ENCODE measurements around the gene STAT3. TPM values are rescaled to one million over a fixed set of nuclear protein-coding genes. Genes with fewer than 3 reads are reported as not detected.
A peak's percentile ranks its signal among the peaks of the same experiment; 100 is the strongest.
"Not testable (repeated sequence)": the region's sequence is repeated elsewhere in the genome, so short reads cannot be mapped to it uniquely, and the experiment has no call there.

Gene STAT3
- total RNA-seq, 2 donors from 2014 or later: 189 to 505 TPM

DNA sequence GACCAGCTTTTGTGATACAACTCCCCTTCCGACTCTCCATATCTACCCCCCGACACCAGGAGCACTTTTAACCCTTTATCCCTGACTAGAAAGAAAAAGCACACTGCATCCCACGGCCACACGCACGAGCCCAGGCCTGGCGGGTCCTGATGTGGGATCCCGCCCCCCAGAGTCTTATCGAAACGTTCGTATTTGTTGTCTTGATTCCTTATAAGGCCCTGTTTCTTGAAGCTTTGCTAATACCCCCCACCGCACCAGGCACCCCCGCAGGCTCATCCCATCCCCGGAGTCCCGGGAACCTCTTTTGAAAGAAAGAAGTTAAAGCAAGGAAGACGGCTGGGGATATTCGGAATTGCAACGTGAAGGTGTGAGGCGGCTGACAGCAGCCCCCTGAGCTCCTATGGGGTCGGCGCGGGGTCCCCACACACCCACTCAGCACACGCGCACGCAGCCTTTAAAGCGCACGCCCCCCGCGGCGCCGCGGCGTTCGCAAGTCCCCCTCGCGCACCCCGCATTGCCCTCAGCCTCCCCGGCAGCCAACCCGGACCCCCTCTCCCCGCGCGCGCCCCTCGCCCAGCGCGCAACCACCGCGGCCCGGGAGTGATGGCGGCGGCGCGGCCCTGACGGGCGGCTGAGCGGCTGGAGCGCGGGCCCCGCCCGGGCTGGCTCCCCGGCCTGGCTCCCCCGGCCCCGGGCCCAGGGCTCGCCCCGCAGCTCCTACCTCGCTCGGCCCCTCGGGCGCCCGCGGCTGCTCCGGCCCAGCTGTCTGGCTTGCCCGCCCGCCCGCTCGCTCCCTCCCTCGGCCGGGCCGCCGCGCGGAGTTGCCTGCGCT, 112.5 kb downstream of the STAT3 start:
- peaks cover 19 to 28% of the 10 kb centered on the region in 2 donors for H3K36me3 Mint-ChIP-seq
- DNase-seq (ENCODE audit: low spot score in 2 of 2): no peak
- H3K27ac Mint-ChIP-seq: peak overlapping the region; percentile 88 to 97
- H3K9me3 Mint-ChIP-seq: no peaks in the 10 kb centered on the region
- ATAC-seq: peak; percentile 45 to 59

DNA sequence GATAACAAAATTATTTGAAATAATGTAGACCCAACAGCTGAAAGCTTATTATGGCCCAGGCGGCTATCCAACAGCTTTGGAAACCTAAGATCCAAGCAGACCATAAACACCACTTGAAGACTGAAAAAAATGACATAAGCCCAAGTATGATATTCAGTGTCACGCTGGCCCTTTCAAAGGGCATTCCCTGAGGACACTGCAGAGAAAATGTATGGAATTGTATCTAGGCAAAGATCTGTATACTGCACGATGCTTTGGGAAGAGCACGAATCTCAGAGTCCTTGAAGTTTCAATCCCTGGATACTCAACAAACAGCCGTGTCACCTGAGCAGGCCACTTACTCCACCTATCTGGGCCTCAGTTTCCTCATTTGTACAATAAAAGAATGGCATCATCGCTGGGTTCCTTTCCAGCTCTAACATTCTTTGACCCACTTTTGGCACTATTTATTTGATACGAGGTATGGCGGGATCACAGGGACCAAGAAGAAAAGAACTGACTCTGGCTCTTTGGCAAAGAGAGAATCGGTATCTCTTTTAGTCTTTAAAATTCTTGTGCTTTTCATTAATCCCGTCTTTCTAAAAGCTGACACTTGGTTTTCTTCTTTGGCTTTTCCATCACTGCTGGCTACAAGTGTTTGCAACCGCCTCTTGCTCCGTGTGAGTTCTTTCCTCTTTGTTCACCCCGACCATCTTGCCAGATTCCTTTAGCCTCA, 113.3 kb downstream of the STAT3 start:
- no peak for ATAC-seq
- DNase-seq (ENCODE audit: low spot score in 2 of 2): no peak
- peak overlapping the region; percentile 88 to 97 for H3K27ac Mint-ChIP-seq
- peaks cover 19 to 28% of the 10 kb centered on the region in 2 donors for H3K36me3 Mint-ChIP-seq
- H3K9me3 Mint-ChIP-seq: no peaks in the 10 kb centered on the region

GRCh38 chr17:42274253-42274542, 114.0 kb downstream of the STAT3 start:
- Mint-ChIP-seq H3K36me3 (peaks cover 19 to 32% of the 10 kb centered on the region in 2 donors), H3K27ac (peak overlapping the region; percentile 88), H3K9me3 (no peaks in the 10 kb centered on the region)
- DNase-seq (ENCODE audit: low spot score in 2 of 2): no peak
- no peak for ATAC-seq

DNA sequence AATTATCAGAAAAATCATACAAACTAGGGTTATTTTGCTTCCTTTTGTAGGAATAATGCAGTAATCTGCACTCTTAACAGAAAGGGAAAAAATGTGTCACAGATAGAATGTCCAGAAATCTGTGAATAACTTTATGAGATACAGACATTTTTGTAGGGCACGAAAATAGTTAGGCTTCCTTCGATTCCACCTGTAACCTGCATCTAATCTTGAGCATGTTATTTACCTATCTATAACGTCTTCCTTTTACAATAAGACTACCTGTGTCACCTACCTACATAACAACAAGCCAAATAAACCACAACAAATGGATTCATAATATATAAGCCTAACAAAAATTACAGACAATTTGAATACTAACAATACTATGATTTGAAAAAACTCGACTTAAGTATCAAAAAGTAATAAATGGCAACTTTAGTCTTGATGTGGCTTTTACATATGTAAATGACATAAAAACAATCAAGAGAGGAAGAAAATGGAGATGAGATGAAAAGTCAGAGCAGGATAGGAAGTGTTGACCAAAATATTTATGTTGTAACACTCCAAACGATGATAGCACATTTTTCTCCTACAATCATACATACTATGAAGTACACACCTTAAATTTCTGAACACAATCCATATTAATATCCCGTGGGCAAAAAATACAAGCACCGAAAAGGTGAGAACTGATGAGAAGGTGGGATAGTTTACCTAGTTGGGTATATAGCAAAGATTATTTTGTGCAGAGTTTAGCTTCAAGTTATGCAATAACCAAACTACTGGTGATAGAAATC, 114.6 kb downstream of the STAT3 start:
- H3K27ac Mint-ChIP-seq: peak overlapping the region; percentile 65 to 88
- no peak for DNase-seq (ENCODE audit: low spot score in 2 of 2)
- H3K9me3 Mint-ChIP-seq: no peaks in the 10 kb centered on the region
- no peak for ATAC-seq
- peaks cover 19 to 33% of the 10 kb centered on the region in 2 donors for H3K36me3 Mint-ChIP-seq

DNA sequence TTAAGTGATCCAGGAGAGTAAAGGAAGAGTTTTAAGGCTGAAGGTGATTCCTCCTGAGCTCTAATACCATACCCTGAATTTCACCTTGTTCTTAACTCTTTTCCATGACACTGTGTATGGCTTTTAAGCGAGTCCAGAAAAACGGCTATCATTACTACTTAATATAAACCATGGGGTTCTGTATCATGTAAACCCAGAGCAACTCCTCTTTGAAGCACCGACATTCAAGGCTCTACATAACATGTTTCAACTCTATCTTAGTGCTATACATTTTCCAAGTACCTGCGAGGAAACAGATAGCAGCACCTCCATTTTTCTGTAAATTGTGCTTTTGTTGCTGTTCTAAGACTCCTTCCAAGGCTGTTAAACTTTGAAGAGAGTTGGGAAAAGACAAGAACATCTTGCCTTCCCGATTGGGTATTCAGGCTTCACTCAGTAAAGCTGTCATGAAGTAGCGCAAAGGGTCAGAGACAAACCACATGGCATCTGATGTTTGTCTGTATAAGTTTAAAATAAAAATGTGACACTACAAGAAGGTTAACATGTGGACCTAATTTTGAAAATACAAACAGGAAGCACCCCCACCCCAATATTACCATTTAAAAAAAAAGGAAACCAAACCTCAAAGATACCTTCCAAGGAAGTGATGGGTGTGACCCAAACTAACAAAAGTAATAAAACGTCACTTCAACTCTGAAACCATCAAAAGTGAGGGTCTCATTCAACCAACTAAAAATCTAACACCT, 115.9 kb downstream of the STAT3 start:
- H3K9me3 Mint-ChIP-seq: no peaks in the 10 kb centered on the region
- no peak for ATAC-seq
- peak overlapping the region; percentile 88 to 97 for H3K27ac Mint-ChIP-seq
- H3K36me3 Mint-ChIP-seq: peaks cover 19 to 27% of the 10 kb centered on the region in 2 donors
- no peak for DNase-seq (ENCODE audit: low spot score in 2 of 2)

DNA sequence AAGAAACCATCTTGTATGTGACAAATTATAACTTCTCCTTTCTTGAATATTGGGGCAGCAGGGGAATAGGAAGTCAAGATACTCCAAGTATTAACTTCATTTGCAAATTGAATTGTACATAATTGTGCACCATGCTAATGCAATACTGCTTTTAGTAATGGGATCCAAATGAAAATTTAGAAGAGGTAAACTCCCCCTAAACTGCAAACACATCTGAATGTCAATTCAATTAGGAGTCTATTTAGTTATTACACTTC, 116.5 kb downstream of the STAT3 start:
- no peak for ATAC-seq
- DNase-seq (ENCODE audit: low spot score in 2 of 2): no peak
- Mint-ChIP-seq H3K27ac (peak overlapping the region; percentile 88 to 97), H3K36me3 (peaks cover 19 to 32% of the 10 kb centered on the region in 2 donors), H3K9me3 (no peaks in the 10 kb centered on the region)

DNA sequence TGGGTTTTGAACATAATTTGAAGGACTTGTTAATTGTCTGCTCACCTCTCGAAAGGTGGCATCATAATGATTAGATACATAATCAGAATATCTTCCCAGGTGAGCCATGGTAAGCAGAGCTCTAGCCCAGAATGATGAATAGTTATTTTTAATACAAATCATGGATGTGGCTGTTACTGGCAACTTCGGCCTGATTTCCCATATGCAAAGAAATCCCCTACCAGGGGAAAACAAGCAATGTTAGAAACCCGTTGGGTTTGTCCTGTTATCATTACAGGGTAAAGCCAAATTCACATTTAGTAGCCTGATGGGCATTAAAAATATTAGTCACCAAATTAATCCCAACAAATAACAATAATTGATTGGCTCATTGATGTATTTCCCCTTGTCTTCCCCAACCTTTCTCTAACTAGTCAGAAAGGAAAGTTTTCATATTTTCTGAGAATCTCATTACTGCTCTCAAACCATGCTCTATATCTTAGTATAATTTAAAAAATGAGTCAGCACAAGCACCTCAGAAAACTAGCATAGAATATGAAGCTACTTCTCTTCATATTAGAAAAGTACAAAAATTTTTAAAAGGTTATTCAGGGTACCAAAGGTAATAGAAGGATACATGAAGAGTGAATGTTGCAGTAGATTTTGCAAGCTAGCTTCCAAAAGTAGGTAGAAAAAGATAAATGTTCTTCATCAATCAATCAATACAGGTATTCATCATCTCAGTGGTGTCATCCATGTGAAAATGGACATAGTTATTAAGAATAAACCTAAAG, 117.0 kb downstream of the STAT3 start:
- ATAC-seq: peak; percentile 21 to 39

GRCh38 chr17:42270596-42270995, 117.6 kb downstream of the STAT3 start:
- peak overlapping the region; percentile 88 to 97 for H3K27ac Mint-ChIP-seq
- ATAC-seq: no peak
- no peaks in the 10 kb centered on the region for H3K9me3 Mint-ChIP-seq
- peaks cover 18 to 35% of the 10 kb centered on the region in 2 donors for H3K36me3 Mint-ChIP-seq
- DNase-seq (ENCODE audit: low spot score in 2 of 2): no peak

More for the DNA sequence above, 117.0 kb downstream of the STAT3 start:
- DNase-seq (ENCODE audit: low spot score in 2 of 2): no peak
- Mint-ChIP-seq H3K36me3 (peaks cover 19 to 36% of the 10 kb centered on the region in 2 donors), H3K27ac (peak overlapping the region; percentile 88 to 97), H3K9me3 (no peaks in the 10 kb centered on the region)

- no peaks in the 10 kb centered on the region for H3K9me3 Mint-ChIP-seq
- H3K27ac Mint-ChIP-seq: peak overlapping the region; percentile 88 to 97
- DNase-seq (ENCODE audit: low spot score in 2 of 2) (no peak), ATAC-seq (no peak)
- peaks cover 13 to 35% of the 10 kb centered on the region in 2 donors for H3K36me3 Mint-ChIP-seq
Observed at GRCh38 chr17:42270170-42270535, 118.1 kb downstream of the STAT3 start.

GRCh38 chr17:42268236-42268635, 120.0 kb downstream of the STAT3 start:
- H3K36me3 Mint-ChIP-seq: peaks cover 0 to 20% of the 10 kb centered on the region in 2 donors
- no peaks in the 10 kb centered on the region for H3K9me3 Mint-ChIP-seq
- peak overlapping the region; percentile 60 to 97 for H3K27ac Mint-ChIP-seq
- DNase-seq (ENCODE audit: low spot score in 2 of 2) (no peak), ATAC-seq (no peak)

DNA sequence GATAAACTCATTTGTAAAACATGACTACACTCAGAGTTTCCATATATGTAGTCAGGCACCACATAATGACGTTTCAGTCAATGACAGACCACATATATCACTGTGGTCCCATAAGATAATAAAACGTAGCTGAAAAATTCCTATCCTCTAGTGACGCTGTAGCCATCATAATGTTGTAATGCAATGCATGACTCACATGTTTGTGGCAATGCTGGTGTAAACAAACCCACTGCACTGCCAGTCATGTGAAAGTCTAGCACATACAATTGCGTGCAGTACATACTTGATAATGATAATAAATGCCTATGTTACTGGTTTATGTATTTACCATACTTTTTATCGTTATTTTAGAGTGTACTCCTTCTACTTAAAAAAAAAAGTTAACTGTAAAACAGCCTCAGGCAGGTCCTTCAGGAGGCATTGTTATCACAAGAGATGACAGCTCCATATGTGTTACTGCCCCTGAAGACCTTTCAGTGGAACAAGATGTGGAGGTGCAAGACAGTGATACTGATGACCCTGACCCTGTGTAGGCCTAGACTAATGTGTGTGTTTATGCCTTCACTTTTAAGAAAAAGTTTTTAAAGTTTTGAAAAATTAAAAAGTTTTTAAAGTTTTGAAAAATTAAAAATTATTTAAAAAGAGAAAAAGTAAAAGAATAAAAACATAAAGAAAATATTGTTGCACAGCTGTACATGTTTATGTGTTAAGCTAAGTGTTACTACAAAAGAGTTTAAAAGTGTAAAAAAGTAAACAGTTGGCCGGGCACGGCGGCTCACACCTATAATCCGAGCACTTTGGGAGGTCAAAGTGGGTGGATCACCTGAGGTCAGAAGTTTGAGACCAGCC, 121.1 kb downstream of the STAT3 start:
- H3K27ac Mint-ChIP-seq: peak overlapping the region; percentile 84 to 97
- ATAC-seq: peak; percentile 94
- H3K9me3 Mint-ChIP-seq: no peaks in the 10 kb centered on the region
- H3K36me3 Mint-ChIP-seq: peaks cover 0 to 20% of the 10 kb centered on the region in 2 donors
- no peak for DNase-seq (ENCODE audit: low spot score in 2 of 2)

GRCh38 chr17:42266462-42266861, 121.8 kb downstream of the STAT3 start:
- DNase-seq (ENCODE audit: low spot score in 2 of 2) (no peak), ATAC-seq (no peak)
- Mint-ChIP-seq H3K9me3 (no peaks in the 10 kb centered on the region), H3K36me3 (peaks cover 0 to 20% of the 10 kb centered on the region in 2 donors), H3K27ac (peak overlapping the region; percentile 84 to 97)

DNA sequence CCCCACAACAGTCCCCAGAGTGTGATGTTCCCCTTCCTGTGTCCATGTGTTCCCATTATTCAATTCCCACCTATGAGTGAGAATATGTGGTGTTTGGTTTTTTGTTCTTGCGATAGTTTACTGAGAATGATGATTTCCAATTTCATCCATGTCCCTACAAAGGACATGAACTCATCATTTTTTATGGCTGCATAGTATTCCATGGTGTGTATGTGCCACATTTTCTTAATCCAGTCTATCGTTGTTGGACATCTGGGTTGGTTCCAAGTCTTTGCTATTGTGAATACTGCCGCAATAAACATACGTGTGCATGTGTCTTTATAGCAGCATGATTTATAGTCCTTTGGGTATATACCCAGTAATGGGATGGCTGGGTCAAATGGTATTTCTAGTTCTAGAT, 123.9 kb downstream of the STAT3 start:
- H3K36me3 Mint-ChIP-seq: peaks cover 0 to 18% of the 10 kb centered on the region in 2 donors
- H3K27ac Mint-ChIP-seq: not testable (repeated sequence)

More for the DNA sequence above, 123.9 kb downstream of the STAT3 start:
- not testable (repeated sequence) for H3K9me3 Mint-ChIP-seq; ATAC-seq; DNase-seq (ENCODE audit: low spot score in 2 of 2)
